Neuronal stem cell (in vitro differentiated cells): ENCODE data around the gene OR5B3.

ENCODE experiments used
- DNase-seq: peaks from one replicate; pipeline ENCODE4 v3.0.0-alpha.2; 2013; ENCODE audit warnings: low spot score
- H2AFZ ChIP-seq: one replicate; pipeline ENCODE4 v1.6.1; 2013; ENCODE audit warnings: mild to moderate bottlenecking, low read length, inconsistent platforms
- H2AK5ac ChIP-seq: 2 replicates; pipeline ENCODE4 v1.6.1; 2013; ENCODE audit warnings: low read depth, mild to moderate bottlenecking, inconsistent platforms, low read length, moderate library complexity, mixed read lengths
- H2BK120ac ChIP-seq: 2 replicates; pipeline ENCODE4 v1.6.1; 2013; ENCODE audit warnings: low read depth, mild to moderate bottlenecking, inconsistent platforms, low read length, moderate library complexity, mixed read lengths
- H2BK12ac ChIP-seq: one replicate; pipeline ENCODE4 v1.6.1; 2013; ENCODE audit warnings: low read length, inconsistent platforms
- H2BK15ac ChIP-seq: 2 replicates; pipeline ENCODE4 v1.6.1; 2013; ENCODE audit warnings: mild to moderate bottlenecking, low read length, inconsistent platforms, mixed read lengths
- H2BK5ac ChIP-seq: one replicate; pipeline ENCODE4 v1.6.1; 2013; ENCODE audit warnings: inconsistent platforms, mild to moderate bottlenecking, low read length, moderate library complexity
- H3K14ac ChIP-seq: one replicate; pipeline ENCODE4 v1.6.1; 2013; ENCODE audit warnings: low read length, inconsistent platforms
- H3K18ac ChIP-seq: 2 replicates; pipeline ENCODE4 v1.6.1; 2013; ENCODE audit warnings: low read length, inconsistent platforms
- H3K23ac ChIP-seq: 2 replicates; pipeline ENCODE4 v1.6.1; 2013; ENCODE audit warnings: low read depth, mild to moderate bottlenecking, mixed read lengths, low read length, inconsistent platforms; ENCODE audit not compliant: poor library complexity
- H3K27ac ChIP-seq: replicated peaks from 3 replicates; pipeline ENCODE4 v1.5.1; 2013; ENCODE audit warnings: low read length, inconsistent platforms
- H3K27me3 ChIP-seq, 3 experiments: 2 replicates each; pipeline ENCODE4 v1.6.1; 2013; ENCODE audit warnings: low read length in 3 of 3, mild to moderate bottlenecking in 2 of 3, inconsistent platforms in 1 of 3, low read depth in 1 of 3, mixed read lengths in 1 of 3, moderate library complexity in 1 of 3; ENCODE audit not compliant: control insufficient read depth in 3 of 3, insufficient read depth in 3 of 3
- H3K36me3 ChIP-seq, 2 donors: replicated peaks in 1 of 2; 2 replicates each; pipeline ENCODE4 v1.6.1; 2013; ENCODE audit warnings: low read length in 2 of 2; ENCODE audit not compliant: control insufficient read depth in 2 of 2, insufficient read depth in 2 of 2
- H3K4ac ChIP-seq: 2 replicates; pipeline ENCODE4 v1.6.1; 2013; ENCODE audit warnings: inconsistent platforms, mild to moderate bottlenecking, low read length, moderate library complexity
- H3K4me1 ChIP-seq, 2 donors: 1 replicate in 1 of 2; 2 replicates in 1 of 2; pipeline ENCODE4 v1.6.1; 2013; ENCODE audit warnings: low read length in 2 of 2, low read depth in 1 of 2; ENCODE audit not compliant: control insufficient read depth in 2 of 2, insufficient read depth in 1 of 2
- H3K4me2 ChIP-seq: one replicate; pipeline ENCODE4 v1.6.1; 2013; ENCODE audit warnings: mild to moderate bottlenecking, low read length, inconsistent platforms; ENCODE audit not compliant: insufficient read depth, poor library complexity, severe bottlenecking
- H3K4me3 ChIP-seq, 2 donors: 2 replicates each; pipeline ENCODE4 v1.5.1; 2013; ENCODE audit warnings: low read length in 2 of 2, mild to moderate bottlenecking in 2 of 2, inconsistent platforms in 1 of 2, moderate library complexity in 1 of 2
- H3K79me1 ChIP-seq: one replicate; pipeline ENCODE4 v1.6.1; 2013; ENCODE audit warnings: low read depth, mild to moderate bottlenecking, inconsistent platforms, low read length, moderate library complexity
- H3K9ac ChIP-seq: one replicate; pipeline ENCODE4 v1.6.1; 2013; ENCODE audit warnings: mild to moderate bottlenecking, low read depth, low read length, inconsistent platforms; ENCODE audit not compliant: poor library complexity
- H3K9me3 ChIP-seq, 2 donors: replicated peaks in 1 of 2; 2 replicates each; pipeline versions ENCODE3 to v1.6.1; 2013; ENCODE audit warnings: low read length in 2 of 2, mild to moderate bottlenecking in 2 of 2, inconsistent platforms in 1 of 2, low read depth in 1 of 2, mixed read lengths in 1 of 2, moderate library complexity in 1 of 2; ENCODE audit not compliant: control insufficient read depth in 2 of 2, insufficient read depth in 1 of 2
- H4K8ac ChIP-seq: one replicate; pipeline ENCODE4 v1.6.1; 2013; ENCODE audit warnings: low read depth, mild to moderate bottlenecking, inconsistent platforms, low read length, moderate library complexity
- H4K91ac ChIP-seq: one replicate; pipeline ENCODE4 v1.6.1; 2013; ENCODE audit warnings: low read length, low read depth, mild to moderate bottlenecking, inconsistent platforms; ENCODE audit not compliant: poor library complexity
- WGBS, 2 donors: extraction: QIAGEN DNeasy Blood & Tissue Kit; methylation state at CpG; one replicate each; pipeline ENCODE4 v1.1.7; 2013; ENCODE audit warnings: missing lambda C conversion rate in 2 of 2, mixed read lengths in 1 of 2; ENCODE audit not compliant: insufficient read length in 2 of 2, insufficient replicate concordance in 1 of 2; ENCODE audit errors: extremely low coverage in 2 of 2; 5-methylcytosine and 5-hydroxymethylcytosine counted together

Gene OR5B3

GRCh38 chr11:58358969-58359368 lies 47.7 kb downstream of the OR5B3 start, which contains the start of gene OR5B17:
OR5B17 (minus strand) TSS chr11:58359069; CDS start chr11:58359069, 0 bp downstream.
- Histone ChIP-seq H3K4ac (no peak within 1 kb of the TSS), H3K14ac (no peak within 1 kb of the TSS), H4K91ac (no peak within 1 kb of the TSS), H2AFZ (no peak within 1 kb of the TSS), H3K79me1 (no peaks in the 10 kb centered on the region), H3K23ac (no peak within 1 kb of the TSS), H3K36me3 (no peaks in the 10 kb centered on the region), H4K8ac (no peak within 1 kb of the TSS), H3K18ac (no peak within 1 kb of the TSS), H2BK12ac (no peak within 1 kb of the TSS), H3K9ac (no peak within 1 kb of the TSS), H2BK15ac (no peak within 1 kb of the TSS), H3K27ac (no peak within 1 kb of the TSS), H3K4me2 (no peak within 1 kb of the TSS), H2BK120ac (no peak within 1 kb of the TSS), H2BK5ac (no peak within 1 kb of the TSS), H3K4me1 (no peaks in the 10 kb centered on the region), H2AK5ac (no peak within 1 kb of the TSS), H3K27me3 (no peaks in the 10 kb centered on the region), H3K4me3 (no peak within 1 kb of the TSS), H3K9me3 (no peaks in the 10 kb centered on the region)
- no CpG with 5 or more reads among the region's 1 CpG for WGBS, 2 donors
- DNase-seq: no peak

GRCh38 chr11:58354727-58355126 lies 51.9 kb downstream of the OR5B3 start:
- Histone ChIP-seq H3K18ac (no peak overlapping the region), H3K27me3 (no peaks in the 10 kb centered on the region), H4K8ac (no peak overlapping the region), H3K79me1 (no peaks in the 10 kb centered on the region), H2BK5ac (no peak overlapping the region), H3K4me2 (no peak overlapping the region), H3K9me3 (no peaks in the 10 kb centered on the region), H3K4ac (no peak overlapping the region), H3K9ac (no peak overlapping the region), H2BK12ac (no peak overlapping the region), H2AK5ac (no peak overlapping the region), H3K23ac (no peak overlapping the region), H3K4me3 (no peak overlapping the region), H3K14ac (no peak overlapping the region), H3K4me1 (no peaks in the 10 kb centered on the region), H3K36me3 (no peaks in the 10 kb centered on the region), H3K27ac (no peak overlapping the region), H2BK120ac (no peak overlapping the region), H2BK15ac (no peak overlapping the region), H2AFZ (no peak overlapping the region), H4K91ac (no peak overlapping the region)
- WGBS, 2 donors: no CpG with 5 or more reads among the region's 3 CpGs
- DNase-seq: no peak
